ENCODE results near the gene TMEM256. TPM values are rescaled to one million over a fixed set of nuclear protein-coding genes. Genes with fewer than 3 reads are reported as not detected.

Gene TMEM256
- total RNA-seq, 1 experiment from 2014 or later, result 40.2 TPM

- H3K36me3 ChIP-seq (ENCODE audit: control insufficient read depth, insufficient read depth, low read length), result no peaks in the 10 kb centered on the region
- H3K9me3 ChIP-seq, result no peaks in the 10 kb centered on the region
- Mint-ChIP-seq H3K4me1 (ENCODE audit: low read depth, unreplicated experiment) (no peaks in the 10 kb centered on the region), H3K27me3 (ENCODE audit: insufficient read depth, unreplicated experiment) (no peaks in the 10 kb centered on the region), H3K4me3 (ENCODE audit: unreplicated experiment) (no peak overlapping the region), H3K9me3 (ENCODE audit: unreplicated experiment) (no peaks in the 10 kb centered on the region), H3K27ac (ENCODE audit: unreplicated experiment) (no peak overlapping the region), H3K36me3 (ENCODE audit: insufficient read depth, unreplicated experiment) (no peaks in the 10 kb centered on the region)
- no peaks in the 10 kb centered on the region for H3K27me3 ChIP-seq (replicated peaks; ENCODE audit: control insufficient read depth, insufficient read depth, low read length)
- H3K4me3 ChIP-seq (ENCODE audit: low read depth, low read length), result no peak overlapping the region
- CTCF ChIA-PET, result no interaction called here
- TF ChIP-seq, protein P1, sequence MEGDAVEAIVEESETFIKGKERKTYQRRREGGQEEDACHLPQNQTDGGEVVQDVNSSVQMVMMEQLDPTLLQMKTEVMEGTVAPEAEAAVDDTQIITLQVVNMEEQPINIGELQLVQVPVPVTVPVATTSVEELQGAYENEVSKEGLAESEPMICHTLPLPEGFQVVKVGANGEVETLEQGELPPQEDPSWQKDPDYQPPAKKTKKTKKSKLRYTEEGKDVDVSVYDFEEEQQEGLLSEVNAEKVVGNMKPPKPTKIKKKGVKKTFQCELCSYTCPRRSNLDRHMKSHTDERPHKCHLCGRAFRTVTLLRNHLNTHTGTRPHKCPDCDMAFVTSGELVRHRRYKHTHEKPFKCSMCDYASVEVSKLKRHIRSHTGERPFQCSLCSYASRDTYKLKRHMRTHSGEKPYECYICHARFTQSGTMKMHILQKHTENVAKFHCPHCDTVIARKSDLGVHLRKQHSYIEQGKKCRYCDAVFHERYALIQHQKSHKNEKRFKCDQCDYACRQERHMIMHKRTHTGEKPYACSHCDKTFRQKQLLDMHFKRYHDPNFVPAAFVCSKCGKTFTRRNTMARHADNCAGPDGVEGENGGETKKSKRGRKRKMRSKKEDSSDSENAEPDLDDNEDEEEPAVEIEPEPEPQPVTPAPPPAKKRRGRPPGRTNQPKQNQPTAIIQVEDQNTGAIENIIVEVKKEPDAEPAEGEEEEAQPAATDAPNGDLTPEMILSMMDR (IDR thresholded peaks at IDR 0.05; ENCODE audit: insufficient read depth in 1 of 2, low read depth in 1 of 2, low read length in 1 of 2, severe bottlenecking in 1 of 2, unreplicated experiment in 1 of 2), result no peak
- BruUV-seq (replicated peaks), result no TSS peak
- POLR2A ChIA-PET, result no interaction called here
- intact Hi-C loops (cut with micrococcal nuclease; ENCODE audit: unreplicated experiment), result no loop called here
- no peaks in the 10 kb centered on the region for H3K4me1 ChIP-seq
- no peak for DNase-seq
These were observed 23.1 kb upstream of the TMEM256 start for GRCh38 chr17:7426896-7427489.

DNA sequence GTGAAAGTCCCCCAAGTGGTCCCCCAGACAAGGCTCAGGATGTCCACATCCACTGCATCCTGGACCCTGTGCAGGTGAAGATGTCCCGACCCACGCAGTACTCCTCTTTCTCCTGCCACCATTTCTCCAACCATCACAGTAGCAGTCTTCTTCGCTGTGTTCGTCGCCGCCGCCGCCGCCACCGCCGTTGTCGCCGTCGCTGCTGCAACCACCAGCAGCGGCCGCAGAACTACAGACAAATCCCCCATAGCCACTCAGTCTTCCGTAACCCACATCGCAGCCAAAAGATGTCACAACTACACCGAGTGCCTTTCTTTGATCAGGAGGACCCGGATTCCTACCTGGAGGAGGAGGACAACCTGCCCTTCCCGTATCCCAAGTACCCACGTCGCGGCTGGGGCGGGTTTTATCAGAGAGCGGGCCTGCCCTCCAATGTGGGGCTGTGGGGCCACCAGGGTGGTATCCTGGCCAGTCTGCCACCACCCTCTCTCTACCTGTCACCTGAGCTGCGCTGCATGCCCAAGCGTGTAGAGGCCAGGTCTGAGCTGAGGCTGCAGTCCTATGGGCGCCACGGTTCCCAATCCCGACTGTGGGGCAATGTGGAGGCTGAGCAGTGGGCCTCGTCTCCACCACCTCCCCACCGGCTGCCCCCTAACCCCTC lies 22.4 kb upstream of the TMEM256 start:
- no peaks in the 10 kb centered on the region for H3K9me3 ChIP-seq
- BruUV-seq (replicated peaks), result no TSS peak
- Mint-ChIP-seq H3K4me1 (ENCODE audit: low read depth, unreplicated experiment) (no peaks in the 10 kb centered on the region), H3K9me3 (ENCODE audit: unreplicated experiment) (no peaks in the 10 kb centered on the region), H3K27me3 (ENCODE audit: insufficient read depth, unreplicated experiment) (no peaks in the 10 kb centered on the region), H3K36me3 (ENCODE audit: insufficient read depth, unreplicated experiment) (no peaks in the 10 kb centered on the region), H3K4me3 (ENCODE audit: unreplicated experiment) (no peak overlapping the region), H3K27ac (ENCODE audit: unreplicated experiment) (no peak overlapping the region)
- no peaks in the 10 kb centered on the region for H3K36me3 ChIP-seq (ENCODE audit: control insufficient read depth, insufficient read depth, low read length)
- H3K4me1 ChIP-seq, result no peaks in the 10 kb centered on the region
- intact Hi-C loops (cut with micrococcal nuclease; ENCODE audit: unreplicated experiment), result no loop called here
- TF ChIP-seq, protein P1 (IDR thresholded peaks at IDR 0.05; ENCODE audit: insufficient read depth in 1 of 2, low read depth in 1 of 2, low read length in 1 of 2, severe bottlenecking in 1 of 2, unreplicated experiment in 1 of 2), result no peak
- ChIA-PET POLR2A (no interaction called here), CTCF (no interaction called here)
- DNase-seq, result no peak
- no peak overlapping the region for H3K4me3 ChIP-seq (ENCODE audit: low read depth, low read length)
- no peaks in the 10 kb centered on the region for H3K27me3 ChIP-seq (replicated peaks; ENCODE audit: control insufficient read depth, insufficient read depth, low read length)

DNA sequence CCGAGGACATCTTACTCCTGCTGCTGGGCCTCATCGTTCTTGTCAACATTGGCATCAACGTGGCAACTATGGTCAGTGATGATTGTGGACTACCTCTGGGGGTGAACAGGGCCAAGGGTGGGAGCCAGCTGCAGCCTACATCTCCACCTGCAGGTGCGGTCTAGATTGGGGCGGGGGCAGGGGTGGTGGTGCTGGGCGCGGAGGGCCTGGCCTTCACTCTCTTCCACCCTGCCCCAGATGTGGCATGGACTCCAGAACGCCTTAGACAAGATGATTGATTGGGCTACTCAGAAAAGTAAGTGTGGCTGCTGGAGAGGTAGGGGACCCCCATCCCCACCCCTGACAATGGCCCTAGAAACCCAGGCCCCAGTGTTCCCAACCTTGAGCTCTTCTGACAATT lies 21.9 kb upstream of the TMEM256 start:
- CTCF ChIA-PET, result interaction anchor here (0.6 kb wide), 1 partner anchor 81 kb away, joined by 3 read pairs; no protein-coding TSS in a partner anchor
- Histone ChIP-seq H3K27me3 (replicated peaks; ENCODE audit: control insufficient read depth, insufficient read depth, low read length) (no peaks in the 10 kb centered on the region), H3K4me1 (no peaks in the 10 kb centered on the region), H3K36me3 (ENCODE audit: control insufficient read depth, insufficient read depth, low read length) (no peaks in the 10 kb centered on the region), H3K9me3 (no peaks in the 10 kb centered on the region), H3K4me3 (ENCODE audit: low read depth, low read length) (no peak overlapping the region)
- intact Hi-C loops (cut with micrococcal nuclease; ENCODE audit: unreplicated experiment), result no loop called here
- Mint-ChIP-seq H3K36me3 (ENCODE audit: insufficient read depth, unreplicated experiment) (no peaks in the 10 kb centered on the region), H3K9me3 (ENCODE audit: unreplicated experiment) (no peaks in the 10 kb centered on the region), H3K4me1 (ENCODE audit: low read depth, unreplicated experiment) (no peaks in the 10 kb centered on the region), H3K4me3 (ENCODE audit: unreplicated experiment) (no peak overlapping the region), H3K27ac (ENCODE audit: unreplicated experiment) (no peak overlapping the region), H3K27me3 (ENCODE audit: insufficient read depth, unreplicated experiment) (no peaks in the 10 kb centered on the region)
- BruUV-seq (replicated peaks), result no TSS peak
- TF ChIP-seq, protein P1 (IDR thresholded peaks at IDR 0.05; ENCODE audit: insufficient read depth in 1 of 2, low read depth in 1 of 2, low read length in 1 of 2, severe bottlenecking in 1 of 2, unreplicated experiment in 1 of 2), result no peak
- POLR2A ChIA-PET, result interaction anchor here (0.5 kb wide), 1 partner anchor 54 kb away, joined by 6 read pairs; the partner anchor contains the start of gene ZBTB4
- no peak for DNase-seq

Measured in Caco-2 (cell line).